H1 (cell line): Measurements from ENCODE around the gene RASGRP1. TPM values are rescaled to one million over a fixed set of nuclear protein-coding genes. Genes with fewer than 3 reads are reported as not detected.

Experiments
- HDAC2 ChIP-seq, 2 experiments: fragments of 300-600 bp in 1 of 2; sonication (generic) in 1 of 2; IDR thresholded peaks; 2 replicates each; pipeline ENCODE4 v1.6.1; 2011 to 2012; ENCODE audit warnings: low read depth in 2 of 2, low read length in 2 of 2, mild to moderate bottlenecking in 2 of 2, moderate library complexity in 2 of 2, borderline replicate concordance in 1 of 2, inconsistent platforms in 1 of 2
- KDM5A ChIP-seq: fragments of 200-600 bp; IDR thresholded peaks from 2 replicates; pipeline ENCODE4 v1.7.1; 2012; ENCODE audit warnings: mild to moderate bottlenecking, low read length, inconsistent platforms, mixed read lengths
- POLR2A ChIP-seq, 2 experiments: IDR thresholded peaks; 1 replicate in 1 of 2; 2 replicates in 1 of 2; pipeline ENCODE4 v1.6.1; 2011; ENCODE audit warnings: low read depth in 2 of 2, low read length in 2 of 2, mild to moderate bottlenecking in 2 of 2; ENCODE audit errors: control extremely low read depth in 1 of 2
- RNF2 ChIP-seq: fragments of 200-900, 300-1000 bp; sonication (generic); IDR thresholded peaks from 2 replicates; pipeline ENCODE4 v1.7.1; 2016; ENCODE audit warnings: borderline replicate concordance, low read depth, mild to moderate bottlenecking, antibody characterized with exemption, low read length; ENCODE audit not compliant: poor library complexity, severe bottlenecking; ENCODE audit errors: missing control alignments
- SAP30 ChIP-seq: fragments of 300-600 bp; sonication (generic); IDR thresholded peaks from 2 replicates; pipeline ENCODE4 v1.7.1; 2012; ENCODE audit warnings: low read length, moderate library complexity, mild to moderate bottlenecking, inconsistent platforms; ENCODE audit not compliant: insufficient read depth, insufficient replicate concordance
- SIRT6 ChIP-seq: IDR thresholded peaks from one replicate; pipeline ENCODE4 v1.7.1; 2012; ENCODE audit warnings: low read length, inconsistent platforms
- polyA plus RNA-seq, 7 experiments: library from polyadenylated mRNA; depleted of rRNA in 3 of 7; stranded (reverse) in 5 of 7; unstranded in 2 of 7; fragments of >200 nt in 5 of 7; fragments of 200-250 nt in 2 of 7; gene quantifications; 1 replicate in 5 of 7; 2 replicates in 1 of 7; 4 replicates in 1 of 7; pipeline versions ENCODE4 v1.2.1 to v1.2.3, GENCODE V29; 2011 to 2013; ENCODE audit warnings: missing spikeins in 2 of 7, mixed read lengths in 2 of 7
- total RNA-seq: library from RNA; stranded (reverse); fragmentation: NEBNext Ultra II Directional; extraction: Animal tissue kit (Norgen Biotek cat#: 25700); gene quantifications from 2 replicates; pipeline ENCODE4 v1.2.1, GENCODE V29; 2021
- TF ChIP-seq, protein P1 (sequence below): fragments of 300-600 bp; sonication (generic); IDR thresholded peaks from 2 replicates; pipeline ENCODE4 v1.7.1; 2012; ENCODE audit warnings: low read length, moderate library complexity, mild to moderate bottlenecking, inconsistent platforms; ENCODE audit not compliant: insufficient replicate concordance
- TF ChIP-seq, protein P2 (sequence below): IDR thresholded peaks from 2 replicates; pipeline ENCODE4 v1.6.1; 2012; ENCODE audit warnings: low read length, inconsistent platforms

The RASGRP1 gene
- total and polyA plus RNA-seq, 2 of the 8 experiments (the other 6 are each of a cell fraction or from before 2014, with no cell fraction given), result 1.1 to 2.1 TPM

- TF ChIP-seq, protein P1, sequence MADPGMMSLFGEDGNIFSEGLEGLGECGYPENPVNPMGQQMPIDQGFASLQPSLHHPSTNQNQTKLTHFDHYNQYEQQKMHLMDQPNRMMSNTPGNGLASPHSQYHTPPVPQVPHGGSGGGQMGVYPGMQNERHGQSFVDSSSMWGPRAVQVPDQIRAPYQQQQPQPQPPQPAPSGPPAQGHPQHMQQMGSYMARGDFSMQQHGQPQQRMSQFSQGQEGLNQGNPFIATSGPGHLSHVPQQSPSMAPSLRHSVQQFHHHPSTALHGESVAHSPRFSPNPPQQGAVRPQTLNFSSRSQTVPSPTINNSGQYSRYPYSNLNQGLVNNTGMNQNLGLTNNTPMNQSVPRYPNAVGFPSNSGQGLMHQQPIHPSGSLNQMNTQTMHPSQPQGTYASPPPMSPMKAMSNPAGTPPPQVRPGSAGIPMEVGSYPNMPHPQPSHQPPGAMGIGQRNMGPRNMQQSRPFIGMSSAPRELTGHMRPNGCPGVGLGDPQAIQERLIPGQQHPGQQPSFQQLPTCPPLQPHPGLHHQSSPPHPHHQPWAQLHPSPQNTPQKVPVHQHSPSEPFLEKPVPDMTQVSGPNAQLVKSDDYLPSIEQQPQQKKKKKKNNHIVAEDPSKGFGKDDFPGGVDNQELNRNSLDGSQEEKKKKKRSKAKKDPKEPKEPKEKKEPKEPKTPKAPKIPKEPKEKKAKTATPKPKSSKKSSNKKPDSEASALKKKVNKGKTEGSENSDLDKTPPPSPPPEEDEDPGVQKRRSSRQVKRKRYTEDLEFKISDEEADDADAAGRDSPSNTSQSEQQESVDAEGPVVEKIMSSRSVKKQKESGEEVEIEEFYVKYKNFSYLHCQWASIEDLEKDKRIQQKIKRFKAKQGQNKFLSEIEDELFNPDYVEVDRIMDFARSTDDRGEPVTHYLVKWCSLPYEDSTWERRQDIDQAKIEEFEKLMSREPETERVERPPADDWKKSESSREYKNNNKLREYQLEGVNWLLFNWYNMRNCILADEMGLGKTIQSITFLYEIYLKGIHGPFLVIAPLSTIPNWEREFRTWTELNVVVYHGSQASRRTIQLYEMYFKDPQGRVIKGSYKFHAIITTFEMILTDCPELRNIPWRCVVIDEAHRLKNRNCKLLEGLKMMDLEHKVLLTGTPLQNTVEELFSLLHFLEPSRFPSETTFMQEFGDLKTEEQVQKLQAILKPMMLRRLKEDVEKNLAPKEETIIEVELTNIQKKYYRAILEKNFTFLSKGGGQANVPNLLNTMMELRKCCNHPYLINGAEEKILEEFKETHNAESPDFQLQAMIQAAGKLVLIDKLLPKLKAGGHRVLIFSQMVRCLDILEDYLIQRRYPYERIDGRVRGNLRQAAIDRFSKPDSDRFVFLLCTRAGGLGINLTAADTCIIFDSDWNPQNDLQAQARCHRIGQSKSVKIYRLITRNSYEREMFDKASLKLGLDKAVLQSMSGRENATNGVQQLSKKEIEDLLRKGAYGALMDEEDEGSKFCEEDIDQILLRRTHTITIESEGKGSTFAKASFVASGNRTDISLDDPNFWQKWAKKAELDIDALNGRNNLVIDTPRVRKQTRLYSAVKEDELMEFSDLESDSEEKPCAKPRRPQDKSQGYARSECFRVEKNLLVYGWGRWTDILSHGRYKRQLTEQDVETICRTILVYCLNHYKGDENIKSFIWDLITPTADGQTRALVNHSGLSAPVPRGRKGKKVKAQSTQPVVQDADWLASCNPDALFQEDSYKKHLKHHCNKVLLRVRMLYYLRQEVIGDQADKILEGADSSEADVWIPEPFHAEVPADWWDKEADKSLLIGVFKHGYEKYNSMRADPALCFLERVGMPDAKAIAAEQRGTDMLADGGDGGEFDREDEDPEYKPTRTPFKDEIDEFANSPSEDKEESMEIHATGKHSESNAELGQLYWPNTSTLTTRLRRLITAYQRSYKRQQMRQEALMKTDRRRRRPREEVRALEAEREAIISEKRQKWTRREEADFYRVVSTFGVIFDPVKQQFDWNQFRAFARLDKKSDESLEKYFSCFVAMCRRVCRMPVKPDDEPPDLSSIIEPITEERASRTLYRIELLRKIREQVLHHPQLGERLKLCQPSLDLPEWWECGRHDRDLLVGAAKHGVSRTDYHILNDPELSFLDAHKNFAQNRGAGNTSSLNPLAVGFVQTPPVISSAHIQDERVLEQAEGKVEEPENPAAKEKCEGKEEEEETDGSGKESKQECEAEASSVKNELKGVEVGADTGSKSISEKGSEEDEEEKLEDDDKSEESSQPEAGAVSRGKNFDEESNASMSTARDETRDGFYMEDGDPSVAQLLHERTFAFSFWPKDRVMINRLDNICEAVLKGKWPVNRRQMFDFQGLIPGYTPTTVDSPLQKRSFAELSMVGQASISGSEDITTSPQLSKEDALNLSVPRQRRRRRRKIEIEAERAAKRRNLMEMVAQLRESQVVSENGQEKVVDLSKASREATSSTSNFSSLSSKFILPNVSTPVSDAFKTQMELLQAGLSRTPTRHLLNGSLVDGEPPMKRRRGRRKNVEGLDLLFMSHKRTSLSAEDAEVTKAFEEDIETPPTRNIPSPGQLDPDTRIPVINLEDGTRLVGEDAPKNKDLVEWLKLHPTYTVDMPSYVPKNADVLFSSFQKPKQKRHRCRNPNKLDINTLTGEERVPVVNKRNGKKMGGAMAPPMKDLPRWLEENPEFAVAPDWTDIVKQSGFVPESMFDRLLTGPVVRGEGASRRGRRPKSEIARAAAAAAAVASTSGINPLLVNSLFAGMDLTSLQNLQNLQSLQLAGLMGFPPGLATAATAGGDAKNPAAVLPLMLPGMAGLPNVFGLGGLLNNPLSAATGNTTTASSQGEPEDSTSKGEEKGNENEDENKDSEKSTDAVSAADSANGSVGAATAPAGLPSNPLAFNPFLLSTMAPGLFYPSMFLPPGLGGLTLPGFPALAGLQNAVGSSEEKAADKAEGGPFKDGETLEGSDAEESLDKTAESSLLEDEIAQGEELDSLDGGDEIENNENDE, result no peak
- no peak for TF ChIP-seq RNF2
- TF ChIP-seq POLR2A (IDR thresholded peaks at IDR 0.05; ENCODE audit: control extremely low read depth in 1 of 2, low read depth in 2 of 2, low read length in 2 of 2), result no peak
- no peak for TF ChIP-seq HDAC2 (IDR thresholded peaks at IDR 0.05; ENCODE audit: borderline replicate concordance in 1 of 2, low read depth in 2 of 2, low read length in 2 of 2)
- TF ChIP-seq SIRT6, result no peak
- TF ChIP-seq, protein P2, sequence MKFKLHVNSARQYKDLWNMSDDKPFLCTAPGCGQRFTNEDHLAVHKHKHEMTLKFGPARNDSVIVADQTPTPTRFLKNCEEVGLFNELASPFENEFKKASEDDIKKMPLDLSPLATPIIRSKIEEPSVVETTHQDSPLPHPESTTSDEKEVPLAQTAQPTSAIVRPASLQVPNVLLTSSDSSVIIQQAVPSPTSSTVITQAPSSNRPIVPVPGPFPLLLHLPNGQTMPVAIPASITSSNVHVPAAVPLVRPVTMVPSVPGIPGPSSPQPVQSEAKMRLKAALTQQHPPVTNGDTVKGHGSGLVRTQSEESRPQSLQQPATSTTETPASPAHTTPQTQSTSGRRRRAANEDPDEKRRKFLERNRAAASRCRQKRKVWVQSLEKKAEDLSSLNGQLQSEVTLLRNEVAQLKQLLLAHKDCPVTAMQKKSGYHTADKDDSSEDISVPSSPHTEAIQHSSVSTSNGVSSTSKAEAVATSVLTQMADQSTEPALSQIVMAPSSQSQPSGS, result no peak
- no peak for TF ChIP-seq KDM5A
- no peak for TF ChIP-seq SAP30
Measured at GRCh38 chr15:38577424-38577987, 12.9 kb upstream of the RASGRP1 start (continued).
